CD4-positive, alpha-beta T cell treated with Interleukin-15 for 4 hours (primary cell): ENCODE measurements around the gene KLF13.

ENCODE experiments used
- DNase-seq: peaks from one replicate; pipeline ENCODE4 v3.0.0-alpha.2; 2020; ENCODE audit warnings: low spot score

KLF13 gene

GRCh38 chr15:31300208-31300661, 26.4 kb upstream of the KLF13 start:
- no peak for DNase-seq

- DNase-seq: no peak
These were observed 25.5 kb upstream of the KLF13 start for GRCh38 chr15:31300981-31301672.

GRCh38 chr15:31301673-31301990, 25.0 kb upstream of the KLF13 start:
- no peak for DNase-seq

- DNase-seq: no peak
These were observed 24.5 kb upstream of the KLF13 start for GRCh38 chr15:31302029-31302657.

GRCh38 chr15:31302778-31303725, 23.6 kb upstream of the KLF13 start:
- peak; percentile 13 for DNase-seq

GRCh38 chr15:31303726-31304648, 22.6 kb upstream of the KLF13 start:
- DNase-seq: no peak

- peak; percentile 11 for DNase-seq
These were observed 21.8 kb upstream of the KLF13 start for GRCh38 chr15:31304751-31305365.

- DNase-seq: no peak
These were observed 21.3 kb upstream of the KLF13 start for GRCh38 chr15:31305375-31305774.

- no peak for DNase-seq
These were observed 20.7 kb upstream of the KLF13 start for GRCh38 chr15:31305796-31306425.

- DNase-seq: no peak
These were observed 20.0 kb upstream of the KLF13 start for GRCh38 chr15:31306426-31307269.

GRCh38 chr15:31307270-31308184, 19.1 kb upstream of the KLF13 start:
- no peak for DNase-seq

GRCh38 chr15:31308185-31308639, 18.4 kb upstream of the KLF13 start:
- DNase-seq: no peak

- DNase-seq: no peak
These were observed 16.6 kb upstream of the KLF13 start for GRCh38 chr15:31309893-31310606.

GRCh38 chr15:31311735-31312619, 14.7 kb upstream of the KLF13 start:
- DNase-seq: no peak

- DNase-seq: no peak
These were observed 13.4 kb upstream of the KLF13 start for GRCh38 chr15:31313223-31313622.

- DNase-seq: no peak
These were observed 12.3 kb upstream of the KLF13 start for GRCh38 chr15:31314380-31314779.
